ENCODE measurements around the gene FAM187B. TPM values are rescaled to one million over a fixed set of nuclear protein-coding genes. Genes with fewer than 3 reads are reported as not detected.

FAM187B gene
- polyA plus RNA-seq, 1 donor (not counting 4 experiments of a cell fraction or from before 2014, with no cell fraction given): not detected

DNA sequence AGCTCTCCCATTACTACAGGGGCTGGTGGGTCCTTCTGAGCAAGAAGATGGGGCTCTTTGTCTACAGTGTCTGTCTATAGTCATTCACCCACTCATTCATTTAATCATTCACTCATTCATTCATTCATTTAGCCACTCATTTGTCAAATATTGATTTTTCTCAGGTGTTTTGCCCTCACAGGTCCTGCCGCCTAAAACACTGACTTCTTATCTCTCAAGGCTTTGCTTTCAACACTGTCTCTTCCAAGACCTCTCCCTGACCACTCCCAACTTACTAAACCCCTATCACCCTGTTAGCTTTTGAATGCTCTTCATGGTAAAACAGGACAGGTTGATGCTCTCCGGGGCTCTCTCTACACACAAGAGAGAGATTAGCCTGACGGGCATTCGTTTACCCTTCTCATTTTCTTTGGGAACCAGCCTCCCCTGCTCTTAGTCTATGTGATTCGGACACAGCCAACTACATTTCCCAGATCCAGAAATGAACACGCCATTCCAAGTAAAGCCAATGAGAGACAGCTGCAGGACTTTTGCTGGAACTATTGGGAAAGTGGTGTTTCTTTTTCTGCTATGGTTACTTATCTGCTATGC is 22.7 kb downstream of the FAM187B start:
- DNase-seq (ENCODE audit: low read depth, low spot score): no peak
- Histone ChIP-seq H3K27ac (ENCODE audit: control insufficient read depth, insufficient read depth, low read length) (no peak overlapping the region), H3K9ac (ENCODE audit: control insufficient read depth, extremely low read depth, insufficient read depth, low read length) (no peak overlapping the region), H3K36me3 (ENCODE audit: control insufficient read depth in 2 of 2, extremely low read depth in 1 of 2, insufficient read depth in 2 of 2, low read length in 2 of 2) (no peaks in the 10 kb centered on the region), H2AFZ (ENCODE audit: control insufficient read depth, low read length) (no peak overlapping the region), H3K4me3 (ENCODE audit: control insufficient read depth in 2 of 3, extremely low read depth in 1 of 3, insufficient read depth in 2 of 3, low read depth in 1 of 3, low read length in 3 of 3) (no peak overlapping the region), H3K9me3 (ENCODE audit: control insufficient read depth, low read depth, low read length) (no peaks in the 10 kb centered on the region), H4K20me1 (ENCODE audit: control insufficient read depth, extremely low read depth, insufficient read depth, low read length) (no peaks in the 10 kb centered on the region), H3K9me1 (ENCODE audit: control insufficient read depth, extremely low read depth, insufficient read depth, low read length) (no peaks in the 10 kb centered on the region), H3K79me2 (ENCODE audit: control insufficient read depth, insufficient read depth, low read length) (no peaks in the 10 kb centered on the region), H3K27me3 (ENCODE audit: control insufficient read depth, extremely low read depth, insufficient read depth, low read length) (no peaks in the 10 kb centered on the region), H3K4me1 (ENCODE audit: control insufficient read depth, extremely low read depth, insufficient read depth, low read length) (no peaks in the 10 kb centered on the region), H3K4me2 (ENCODE audit: control insufficient read depth, extremely low read depth, insufficient read depth, low read depth, low read length) (no peak overlapping the region)
- TF ChIP-seq, protein P1, sequence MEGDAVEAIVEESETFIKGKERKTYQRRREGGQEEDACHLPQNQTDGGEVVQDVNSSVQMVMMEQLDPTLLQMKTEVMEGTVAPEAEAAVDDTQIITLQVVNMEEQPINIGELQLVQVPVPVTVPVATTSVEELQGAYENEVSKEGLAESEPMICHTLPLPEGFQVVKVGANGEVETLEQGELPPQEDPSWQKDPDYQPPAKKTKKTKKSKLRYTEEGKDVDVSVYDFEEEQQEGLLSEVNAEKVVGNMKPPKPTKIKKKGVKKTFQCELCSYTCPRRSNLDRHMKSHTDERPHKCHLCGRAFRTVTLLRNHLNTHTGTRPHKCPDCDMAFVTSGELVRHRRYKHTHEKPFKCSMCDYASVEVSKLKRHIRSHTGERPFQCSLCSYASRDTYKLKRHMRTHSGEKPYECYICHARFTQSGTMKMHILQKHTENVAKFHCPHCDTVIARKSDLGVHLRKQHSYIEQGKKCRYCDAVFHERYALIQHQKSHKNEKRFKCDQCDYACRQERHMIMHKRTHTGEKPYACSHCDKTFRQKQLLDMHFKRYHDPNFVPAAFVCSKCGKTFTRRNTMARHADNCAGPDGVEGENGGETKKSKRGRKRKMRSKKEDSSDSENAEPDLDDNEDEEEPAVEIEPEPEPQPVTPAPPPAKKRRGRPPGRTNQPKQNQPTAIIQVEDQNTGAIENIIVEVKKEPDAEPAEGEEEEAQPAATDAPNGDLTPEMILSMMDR (optimal IDR thresholded peaks at IDR 0.05 in 1 of 3, IDR thresholded peaks at IDR 0.05 in 1 of 3, conservative IDR thresholded peaks at IDR 0.05 in 1 of 3; ENCODE audit: extremely low read depth in 1 of 3, insufficient read depth in 2 of 3, low read length in 3 of 3): no peak
- no peak for TF ChIP-seq EZH2 (IDR thresholded peaks at IDR 0.05; ENCODE audit: low read length)
- dilution Hi-C loops (cut with MboI; ENCODE audit: extremely low pct_ligation_motif_present, low sequenced_read_pairs): no loop called here
- no peak for FAIRE-seq

DNA sequence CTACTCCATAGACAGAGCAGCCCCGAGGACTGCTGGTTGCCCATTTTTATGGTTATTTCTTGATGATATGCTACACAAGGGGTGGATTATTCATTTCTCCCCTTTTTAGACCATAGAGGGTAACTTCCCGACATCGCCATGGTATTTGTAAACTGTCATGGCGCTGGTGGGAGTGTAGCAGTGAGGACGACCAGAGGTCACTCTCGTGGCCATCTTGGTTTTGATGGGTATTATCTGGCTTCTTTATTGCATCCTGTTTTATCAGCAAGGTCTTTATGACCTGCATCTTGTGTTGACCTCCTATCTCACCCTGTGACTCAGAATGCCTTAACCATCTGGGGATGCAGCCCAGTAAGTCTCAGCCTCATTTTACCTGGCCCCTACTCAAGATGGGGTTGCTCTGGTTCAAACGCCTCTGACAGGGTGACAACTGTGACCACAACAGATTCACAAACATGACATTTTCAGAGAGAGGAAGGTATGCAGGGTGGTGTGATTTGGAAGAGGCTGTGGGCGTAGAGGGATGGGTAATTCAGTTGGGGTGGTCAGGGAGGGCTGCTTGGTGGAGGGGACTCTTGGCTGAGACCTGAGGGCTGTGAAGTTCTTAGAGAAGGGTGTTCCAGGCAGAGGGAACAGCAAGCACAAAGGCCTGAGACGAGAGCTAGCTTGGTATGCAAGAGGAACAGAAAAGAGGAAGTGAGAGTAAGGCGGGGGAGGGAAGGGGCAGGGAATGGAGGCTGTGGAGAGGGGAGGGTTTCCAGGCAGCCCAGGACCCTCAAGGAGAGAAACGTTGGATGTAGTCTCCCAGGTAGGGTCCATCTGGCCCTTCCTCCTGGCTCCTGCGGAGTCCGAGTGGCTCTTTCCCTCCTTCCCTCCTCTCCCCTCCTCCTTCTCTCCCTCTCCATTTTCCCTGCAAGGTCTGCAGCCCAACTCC is 23.5 kb downstream of the FAM187B start:
- Histone ChIP-seq H3K27me3 (ENCODE audit: control insufficient read depth, extremely low read depth, insufficient read depth, low read length) (no peaks in the 10 kb centered on the region), H3K27ac (ENCODE audit: control insufficient read depth, insufficient read depth, low read length) (no peak overlapping the region), H3K9me1 (ENCODE audit: control insufficient read depth, extremely low read depth, insufficient read depth, low read length) (no peaks in the 10 kb centered on the region), H3K36me3 (ENCODE audit: control insufficient read depth in 2 of 2, extremely low read depth in 1 of 2, insufficient read depth in 2 of 2, low read length in 2 of 2) (no peaks in the 10 kb centered on the region), H3K9me3 (ENCODE audit: control insufficient read depth, low read depth, low read length) (no peaks in the 10 kb centered on the region), H3K4me3 (ENCODE audit: control insufficient read depth in 2 of 3, extremely low read depth in 1 of 3, insufficient read depth in 2 of 3, low read depth in 1 of 3, low read length in 3 of 3) (no peak overlapping the region), H2AFZ (ENCODE audit: control insufficient read depth, low read length) (no peak overlapping the region), H3K4me2 (ENCODE audit: control insufficient read depth, extremely low read depth, insufficient read depth, low read depth, low read length) (no peak overlapping the region), H3K9ac (ENCODE audit: control insufficient read depth, extremely low read depth, insufficient read depth, low read length) (no peak overlapping the region), H3K79me2 (ENCODE audit: control insufficient read depth, insufficient read depth, low read length) (no peaks in the 10 kb centered on the region), H4K20me1 (ENCODE audit: control insufficient read depth, extremely low read depth, insufficient read depth, low read length) (no peaks in the 10 kb centered on the region), H3K4me1 (ENCODE audit: control insufficient read depth, extremely low read depth, insufficient read depth, low read length) (no peaks in the 10 kb centered on the region)
- DNase-seq (ENCODE audit: low read depth, low spot score): no peak
- dilution Hi-C loops (cut with MboI; ENCODE audit: extremely low pct_ligation_motif_present, low sequenced_read_pairs): no loop called here
- TF ChIP-seq, protein P1 (optimal IDR thresholded peaks at IDR 0.05 in 1 of 3, IDR thresholded peaks at IDR 0.05 in 1 of 3, conservative IDR thresholded peaks at IDR 0.05 in 1 of 3; ENCODE audit: extremely low read depth in 1 of 3, insufficient read depth in 2 of 3, low read length in 3 of 3): no peak
- no peak for TF ChIP-seq EZH2 (IDR thresholded peaks at IDR 0.05; ENCODE audit: low read length)
- no peak for FAIRE-seq
